Muscle of back (tissue), 11 donors: Measurements from ENCODE around the gene LRRC15. TPM values are rescaled to one million over a fixed set of nuclear protein-coding genes. Genes with fewer than 3 reads are reported as not detected.

Source experiments
- DNase-seq, 3 donors: peaks; one replicate each; pipeline versions ENCODE4 v3.0.0 to v3.0.0-alpha.2; 2013
- polyA plus RNA-seq, 10 donors: library from polyadenylated mRNA; unstranded; fragments of 120-200 nt; gene quantifications; one replicate each; pipeline ENCODE4 v1.2.1, GENCODE V29; 2013; ENCODE audit not compliant: insufficient read length in 10 of 10

Gene LRRC15
- polyA plus RNA-seq, 10 donors: 0.03 to 1.7 (median 0.75) TPM

GRCh38 chr3:194336601-194337355 lies 32.8 kb downstream of the LRRC15 start:
- DNase-seq: no peak

DNA sequence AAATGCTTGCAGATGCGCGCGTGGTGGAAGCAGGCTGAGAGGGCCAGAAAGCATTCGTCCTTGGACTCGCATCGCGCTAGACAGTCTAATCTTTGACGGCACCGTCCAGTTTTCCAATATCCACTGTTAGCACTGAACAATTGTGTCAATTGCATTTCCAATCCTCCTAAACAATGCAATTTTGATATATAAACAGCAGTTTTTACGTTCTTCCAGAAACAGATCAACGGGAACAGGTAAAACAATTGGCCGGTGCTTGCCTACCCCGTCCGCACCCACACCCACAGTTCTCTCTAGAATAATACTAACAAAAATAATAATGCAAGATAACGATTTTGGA lies 35.6 kb downstream of the LRRC15 start:
- DNase-seq: no peak

- peak; percentile 82 to 95 (median 94) for DNase-seq
Observed at GRCh38 chr3:194333212-194333980, 36.1 kb downstream of the LRRC15 start.

DNA sequence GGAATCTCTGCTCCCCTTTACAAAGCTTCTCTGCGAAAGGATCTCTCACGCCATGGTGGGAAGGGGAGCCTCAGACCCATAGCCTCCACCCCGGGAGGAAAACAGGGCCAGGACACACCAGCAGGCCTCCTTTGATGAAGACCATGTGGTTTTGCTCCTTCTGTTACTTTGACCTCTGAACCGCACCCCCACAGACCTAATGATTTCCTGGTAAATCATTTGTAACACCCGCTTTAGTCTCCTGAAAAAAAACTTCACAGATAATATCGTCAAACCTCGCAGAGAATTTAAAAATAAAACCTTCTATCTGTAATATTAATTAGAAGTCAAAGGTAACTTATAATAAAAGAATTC lies 36.7 kb downstream of the LRRC15 start:
- DNase-seq: no peak

- peak in 1 of 3 donors; percentile 58 for DNase-seq
Observed at GRCh38 chr3:194330579-194330978, 39.0 kb downstream of the LRRC15 start.

DNA sequence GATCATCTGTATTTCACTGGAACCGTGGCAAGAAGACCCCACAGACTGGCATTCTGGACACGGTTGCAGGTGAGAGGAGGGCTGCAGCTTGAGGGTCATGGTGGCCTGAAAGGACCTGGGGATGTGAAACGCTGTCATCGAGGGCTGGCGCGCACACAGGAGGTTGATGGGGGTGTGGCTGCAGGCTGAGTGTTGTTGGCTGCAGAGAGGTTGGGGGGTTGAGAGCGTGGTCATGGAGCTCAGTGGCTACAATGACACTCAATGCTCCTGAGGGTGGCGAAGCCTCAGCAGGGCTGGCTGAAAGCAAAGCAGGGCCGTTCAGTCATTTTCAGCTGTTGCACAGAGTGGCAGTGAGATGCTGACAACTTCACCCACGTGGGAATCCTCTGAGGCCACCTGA lies 39.4 kb downstream of the LRRC15 start:
- no peak for DNase-seq

- DNase-seq: peak in 1 of 3 donors; percentile 57
Observed at GRCh38 chr3:194329583-194329965, 40.0 kb downstream of the LRRC15 start.

GRCh38 chr3:194328942-194329582 lies 40.5 kb downstream of the LRRC15 start:
- DNase-seq: peak in 1 of 3 donors; percentile 53

DNA sequence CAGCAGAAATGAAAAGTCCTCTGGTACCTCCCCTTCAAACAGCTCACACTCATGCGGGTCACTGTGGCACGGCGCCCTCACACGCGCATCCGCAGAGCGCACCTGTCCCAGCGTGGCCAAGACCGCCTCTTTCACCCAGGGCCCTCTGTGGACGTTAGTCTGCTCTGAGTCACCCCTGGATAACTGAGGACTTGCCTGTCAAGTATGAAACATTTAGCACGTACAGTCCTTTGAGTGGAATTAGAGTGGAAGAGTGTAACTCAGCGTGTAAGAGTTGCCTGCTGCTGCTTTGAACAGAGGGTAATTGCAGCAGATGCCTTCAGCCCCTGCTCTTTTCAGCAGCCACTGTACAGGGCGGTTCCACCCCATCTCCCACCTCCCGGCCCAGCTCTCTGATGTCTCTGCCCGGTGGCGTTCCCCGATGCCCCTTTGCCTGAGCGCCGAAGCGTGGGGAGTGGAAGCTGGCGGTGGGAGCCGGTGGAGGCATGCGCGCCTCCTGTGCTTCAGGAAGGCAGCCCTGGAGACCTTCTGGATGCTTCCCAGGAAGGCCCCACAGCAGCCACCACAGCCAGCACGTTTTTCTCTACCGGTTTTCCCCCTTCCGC lies 41.4 kb downstream of the LRRC15 start:
- peak in 1 of 3 donors; percentile 70 for DNase-seq

DNA sequence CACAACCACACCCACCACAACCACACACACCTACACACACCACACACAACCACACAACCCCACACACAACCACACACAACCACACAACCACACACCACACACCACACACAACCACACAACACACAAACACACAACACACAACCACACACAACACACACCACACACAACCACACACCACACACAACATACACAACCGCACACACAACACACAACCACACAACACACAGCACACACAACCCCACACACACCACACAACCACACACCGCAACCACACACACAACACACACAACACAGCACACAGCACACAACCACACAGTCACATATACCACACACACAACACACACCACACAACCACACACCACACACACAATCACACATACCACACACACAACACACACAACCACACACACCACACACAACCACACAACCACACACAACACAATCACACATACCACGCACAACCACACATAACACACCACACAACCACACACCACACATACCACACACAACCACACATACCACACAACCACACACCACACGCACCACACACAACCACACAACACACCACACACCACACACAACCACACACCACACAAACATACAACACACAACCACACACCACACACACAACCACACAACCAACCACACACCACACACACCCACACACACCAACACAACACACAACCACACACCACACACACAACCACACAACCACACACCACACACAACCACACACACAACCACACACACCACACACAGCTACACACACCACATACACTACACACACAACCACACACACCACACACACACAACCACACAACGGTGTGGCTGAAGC lies 42.1 kb downstream of the LRRC15 start:
- peak in 1 of 3 donors; percentile 45 for DNase-seq

DNA sequence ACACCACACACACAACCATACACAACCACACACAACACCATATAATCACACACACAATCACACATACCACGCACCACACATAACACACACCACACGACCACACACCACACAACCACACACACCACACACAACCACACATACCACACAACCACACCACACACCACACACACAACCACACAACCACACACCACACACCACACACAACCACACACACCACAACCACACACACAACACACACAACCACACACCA lies 42.6 kb downstream of the LRRC15 start:
- DNase-seq: no peak

GRCh38 chr3:194326192-194326967 lies 43.2 kb downstream of the LRRC15 start:
- peak in 1 of 3 donors; percentile 53 for DNase-seq

GRCh38 chr3:194325424-194326153 lies 44.0 kb downstream of the LRRC15 start:
- peak in 1 of 3 donors; percentile 36 for DNase-seq

GRCh38 chr3:194324823-194325327 lies 44.7 kb downstream of the LRRC15 start:
- no peak for DNase-seq

DNA sequence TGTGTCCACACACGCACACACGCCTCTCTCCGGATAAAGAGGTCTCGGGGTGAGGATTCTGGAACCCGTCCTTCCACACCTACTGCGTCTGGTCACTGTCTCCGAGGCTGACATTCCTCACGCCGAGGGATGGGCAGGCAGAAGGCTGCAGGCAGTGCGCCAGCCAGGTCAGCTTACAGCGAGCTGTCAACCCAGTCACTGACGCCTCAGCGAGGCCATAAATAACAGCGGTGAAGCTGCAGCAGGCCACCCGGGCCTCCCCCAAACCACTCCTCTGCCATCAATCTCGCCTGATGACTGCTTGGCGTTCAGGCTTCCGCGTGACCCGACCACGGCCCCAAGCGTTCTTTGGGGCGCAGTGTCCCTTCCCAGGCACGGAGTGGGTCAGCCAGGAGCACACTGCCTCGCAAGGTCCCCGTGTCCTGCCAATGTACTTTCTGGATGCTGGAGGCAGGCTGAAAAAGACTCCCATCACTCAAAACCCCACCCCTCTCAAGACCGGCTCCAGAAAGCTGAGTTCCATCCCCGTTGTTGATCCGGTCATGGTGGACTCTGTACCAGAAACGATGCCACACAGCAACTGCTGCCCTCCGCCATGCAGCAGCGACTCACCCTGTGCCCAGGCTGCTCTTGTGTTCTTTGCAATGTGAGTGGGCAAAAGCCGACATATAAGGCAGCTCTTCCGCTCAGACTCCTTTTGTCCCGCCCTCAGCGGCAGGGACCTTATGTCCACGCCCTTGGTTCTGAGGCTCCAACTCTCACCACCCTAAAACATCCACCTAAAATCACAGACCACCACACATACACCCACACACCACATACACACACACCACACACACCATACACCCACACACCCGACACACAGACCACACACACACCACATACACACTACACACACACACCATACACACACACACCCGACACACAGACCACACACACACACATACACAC lies 45.5 kb downstream of the LRRC15 start:
- DNase-seq: peak; percentile 59 to 81 (median 79)

- no peak for DNase-seq
Observed at GRCh38 chr3:194322678-194323211, 46.8 kb downstream of the LRRC15 start.

- no peak for DNase-seq
Observed at GRCh38 chr3:194321693-194322640, 47.6 kb downstream of the LRRC15 start.
